GM12878 (cell line): ENCODE measurements around the gene SPIN1. TPM values are rescaled to one million over a fixed set of nuclear protein-coding genes. Genes with fewer than 3 reads are reported as not detected.

Source experiments
- ATAC-seq: fragments of 200-7000 bp; cut with Tn5 transposase; 3 replicates; pipeline ENCODE4 v1.9.1; 2020; ENCODE audit warnings: mild to moderate bottlenecking, moderate library complexity
- BruUV-seq: library from RNA; stranded (reverse); fragments of 400-500 nt; replicated peaks from 2 replicates; lab custom pipeline; 2021; lab: Mats Ljungman, UMichigan
- CTCF ChIA-PET: fragments of 300-600 bp; sonication (Branson Sonifier 250); formaldehyde crosslinking; extraction: SDS; loops from one replicate; lab custom pipeline; 2021; ENCODE audit warnings: inconsistent platforms; lab: Yijun Ruan, JAX
- POLR2A ChIA-PET: fragments of 350-600 bp; formaldehyde crosslinking; extraction: SDS; loops from one replicate; lab custom pipeline; 2021; ENCODE audit warnings: inconsistent platforms; lab: Charles Lee
- RAD21 ChIA-PET: fragments of 300-600 bp; sonication (Branson Sonifier 250); formaldehyde crosslinking; loops from one replicate; lab custom pipeline; 2023; ENCODE audit warnings: antibody characterized with exemption; ENCODE audit not compliant: unreplicated experiment; lab: Charles Lee
- SMC1A ChIA-PET: fragments of 300-600 bp; sonication (Branson Sonifier 250); formaldehyde crosslinking; loops from one replicate; lab custom pipeline; 2023; ENCODE audit not compliant: unreplicated experiment, uncharacterized antibody; lab: Charles Lee
- DNase-seq: peaks from one replicate; pipeline ENCODE4 v3.0.0-alpha.2; 2011; ENCODE audit warnings: low read depth, low spot score
- FAIRE-seq: peaks from 3 replicates; lab custom pipeline; 2011; peaks lifted over from hg19 to GRCh38; lab: Jason Lieb, UNC
- H2AFZ ChIP-seq: 2 replicates; pipeline ENCODE4 v1.6.0; 2011; ENCODE audit warnings: low read depth, low read length, control low read depth; ENCODE audit not compliant: control insufficient read depth
- H3K27ac ChIP-seq: 2 replicates; pipeline ENCODE4 v1.5.1; 2011; ENCODE audit warnings: control low read depth; ENCODE audit not compliant: control insufficient read depth, insufficient read depth
- H3K27me3 ChIP-seq, 2 experiments: replicated peaks in 1 of 2; 2 replicates each; pipeline versions ENCODE4 v1.6.0 to v1.6.1; 2011; ENCODE audit warnings: low read length in 1 of 2; ENCODE audit not compliant: control insufficient read depth in 2 of 2, insufficient read depth in 2 of 2
- H3K36me3 ChIP-seq, 2 experiments: 2 replicates each; pipeline ENCODE4 v1.5.1; 2011; ENCODE audit warnings: low read length in 1 of 2; ENCODE audit not compliant: control insufficient read depth in 2 of 2, insufficient read depth in 2 of 2
- H3K4me1 ChIP-seq: 2 replicates; pipeline ENCODE4 v1.6.1; 2011; ENCODE audit warnings: mild to moderate bottlenecking, low read length, moderate library complexity, mixed read lengths; ENCODE audit not compliant: control insufficient read depth, insufficient read depth
- H3K4me2 ChIP-seq: 2 replicates; pipeline ENCODE4 v1.6.0; 2011; ENCODE audit warnings: control low read depth; ENCODE audit not compliant: control insufficient read depth, insufficient read depth
- H3K4me3 ChIP-seq: fragments of 200-600 bp; sonication (generic); 2 replicates; pipeline ENCODE4 v1.5.1; 2016
- H3K79me2 ChIP-seq: 2 replicates; pipeline ENCODE4 v1.6.0; 2011; ENCODE audit warnings: low read length; ENCODE audit not compliant: control insufficient read depth, insufficient read depth
- H3K9ac ChIP-seq: 2 replicates; pipeline ENCODE4 v1.8.0; 2011; ENCODE audit warnings: low read length, control low read depth, mixed read lengths; ENCODE audit not compliant: control insufficient read depth, insufficient read depth
- H3K9me3 ChIP-seq: replicated peaks from 3 replicates; pipeline ENCODE4 v1.5.1; 2011; ENCODE audit warnings: mild to moderate bottlenecking, low read length; ENCODE audit not compliant: control insufficient read depth, insufficient read depth
- H4K20me1 ChIP-seq: 2 replicates; pipeline ENCODE4 v1.6.0; 2011; ENCODE audit not compliant: control insufficient read depth, insufficient read depth
- BHLHE40 ChIP-seq, 2 experiments: fragments of 450-650 bp in 1 of 2; IDR thresholded peaks; 2 replicates each; pipeline ENCODE4 v1.6.1; 2011 to 2017; ENCODE audit warnings: low read depth in 2 of 2, borderline replicate concordance in 1 of 2, improper control_type of control experiment in 1 of 2, low read length in 1 of 2, mild to moderate bottlenecking in 1 of 2
- BRCA1 ChIP-seq: IDR thresholded peaks from 2 replicates; pipeline ENCODE4 v1.6.1; 2011; ENCODE audit warnings: low read depth, low read length, improper control_type of control experiment
- DPF2 ChIP-seq: fragments of 450-650 bp; IDR thresholded peaks from 2 replicates; pipeline ENCODE4 v1.6.1; 2017; ENCODE audit warnings: mild to moderate bottlenecking
- GABPA ChIP-seq: IDR thresholded peaks from 2 replicates; pipeline ENCODE4 v1.6.1; 2014; ENCODE audit warnings: antibody characterized with exemption, low read depth, mild to moderate bottlenecking, inconsistent platforms
- IKZF1 ChIP-seq: fragments of 450-650 bp; conservative IDR thresholded peaks from 2 replicates; pipeline ENCODE4 v1.6.1; 2017; ENCODE audit warnings: antibody characterized with exemption, mild to moderate bottlenecking
- KLF5 ChIP-seq: fragments of 450-650 bp; IDR thresholded peaks from 2 replicates; pipeline ENCODE4 v1.6.1; 2014; ENCODE audit warnings: mild to moderate bottlenecking; ENCODE audit not compliant: partially characterized antibody
- PRDM15 ChIP-seq: fragments of 450-650 bp; formaldehyde crosslinking; IDR thresholded peaks from 2 replicates; pipeline ENCODE4 v1.4.0; 2020; ENCODE audit warnings: mild to moderate bottlenecking, moderate library complexity
- RCOR1 ChIP-seq: conservative IDR thresholded peaks from 2 replicates; pipeline ENCODE4 v1.6.1; 2012; ENCODE audit warnings: low read depth, low read length, improper control_type of control experiment
- RFX5 ChIP-seq: IDR thresholded peaks from 2 replicates; pipeline ENCODE4 v1.6.1; 2011; ENCODE audit warnings: low read depth, low read length, improper control_type of control experiment
- SIX5 ChIP-seq: IDR thresholded peaks from 2 replicates; pipeline ENCODE4 v1.6.1; 2011; ENCODE audit warnings: mild to moderate bottlenecking, low read depth, low read length, moderate library complexity; ENCODE audit not compliant: severe bottlenecking
- SMAD1 ChIP-seq: fragments of 450-650 bp; IDR thresholded peaks from 2 replicates; pipeline ENCODE4 v1.6.1; 2018; ENCODE audit warnings: mild to moderate bottlenecking, low read depth; ENCODE audit not compliant: partially characterized antibody
- STAT3 ChIP-seq: IDR thresholded peaks from 2 replicates; pipeline ENCODE4 v1.6.1; 2011; ENCODE audit warnings: low read depth, low read length, improper control_type of control experiment
- TBL1XR1 ChIP-seq: IDR thresholded peaks from 2 replicates; pipeline ENCODE4 v1.6.1; 2012; ENCODE audit warnings: low read depth, low read length, improper control_type of control experiment
- WGBS: methylation state at CpG from one replicate; pipeline ENCODE4 v1.1.6; 2016; ENCODE audit warnings: low lambda C conversion rate; ENCODE audit not compliant: insufficient replicate concordance, insufficient coverage; ENCODE audit errors: missing lambda C conversion rate; 5-methylcytosine and 5-hydroxymethylcytosine counted together
- in situ Hi-C: fragments of 300-500 bp; cut with MboI; formaldehyde crosslinking; loops from 9 replicates; pipeline ENCODE4 v1.14.3; 2018; ENCODE audit warnings: mixed read lengths
- intact Hi-C: fragments of 100-400 bp; cut with micrococcal nuclease; formaldehyde crosslinking; loops from one replicate; pipeline ENCODE4 v1.14.2; 2022; ENCODE audit not compliant: unreplicated experiment
- polyA plus RNA-seq, 11 experiments: library from polyadenylated mRNA; depleted of rRNA in 4 of 11; unstranded in 6 of 11; stranded (reverse) in 5 of 11; fragments of >200 nt; fragmentation: Nextera tagmentation in 4 of 11; fragmentation: Illumina TruSeq in 1 of 11; extraction: Ambion mirVana in 4 of 11; extraction: Trizol in 1 of 11; gene quantifications; 1 replicate in 1 of 11; 2 replicates in 10 of 11; pipeline versions ENCODE4 v1.2.1 to v1.2.3, GENCODE V29; 2011 to 2016; ENCODE audit warnings: inconsistent platforms in 2 of 11, missing spikeins in 2 of 11, low read depth in 1 of 11
- total RNA-seq, 4 experiments: library from RNA; depleted of rRNA in 3 of 4; stranded (reverse); fragments of >200 nt in 3 of 4; fragmentation: Illumina TruSeq in 1 of 4; extraction: Trizol in 1 of 4; gene quantifications; 2 replicates each; pipeline versions ENCODE4 v1.2.1 to v1.2.3, GENCODE V29; 2013 to 2021
- TF ChIP-seq, protein P1 (sequence below): fragments of 450-650 bp; IDR thresholded peaks from 2 replicates; pipeline ENCODE4 v1.6.1; 2014; ENCODE audit warnings: mild to moderate bottlenecking
- TF ChIP-seq, protein P2 (sequence below): fragments of 150-350 bp; IDR thresholded peaks from 2 replicates; pipeline ENCODE4 v1.6.1; 2014; ENCODE audit warnings: mild to moderate bottlenecking, low read depth, low read length
- TF ChIP-seq, protein P3 (sequence below): fragments of 450-650 bp; IDR thresholded peaks from 2 replicates; pipeline ENCODE4 v1.6.1; 2017; ENCODE audit warnings: antibody characterized with exemption, mild to moderate bottlenecking, moderate library complexity

Gene SPIN1
- total and polyA plus RNA-seq, 10 of the 15 experiments (the other 5 are each of a cell fraction or from before 2014, with no cell fraction given): 6.6 to 30.3 (median 17.1) TPM

DNA sequence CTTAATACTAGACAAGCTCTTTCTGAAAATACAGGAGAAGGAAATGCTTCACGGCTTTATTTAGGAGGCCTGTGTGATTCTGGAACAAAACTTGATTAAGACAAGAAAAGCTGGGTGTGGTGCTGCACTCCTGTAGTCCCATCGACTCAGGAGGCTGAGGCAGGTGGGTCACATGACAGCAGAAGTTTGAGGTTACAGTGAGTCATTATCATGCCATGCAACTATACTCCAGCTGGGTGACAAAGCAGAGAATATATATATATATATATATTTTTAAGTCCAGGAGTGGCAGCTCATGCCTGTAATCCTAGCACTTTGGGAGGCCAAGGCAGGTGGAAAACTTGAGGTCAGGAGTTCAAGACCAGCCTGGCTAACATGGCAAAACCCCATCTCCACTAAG, 33.1 kb upstream of the SPIN1 start:
- ChIA-PET POLR2A (no interaction called here), RAD21 (interaction anchor here (0.6 kb wide), 1 partner anchor 640 kb away, joined by 3 read pairs; no protein-coding TSS in a partner anchor), SMC1A (interaction anchor here (0.7 kb wide), 1 partner anchor 173 kb away, joined by 3 read pairs; no protein-coding TSS in a partner anchor), CTCF (interaction anchor here (1.4 kb wide), 1 partner anchor 224 kb away, joined by 3 read pairs; no protein-coding TSS in a partner anchor)
- no peak overlapping the region for H2AFZ ChIP-seq
- no peaks in the 10 kb centered on the region; the same call in 2 of the 3 replicates for H3K9me3 ChIP-seq
- intact Hi-C loops (no loop called here), in situ Hi-C loops (no loop called here)
- H3K36me3 ChIP-seq: no peaks in the 10 kb centered on the region
- no peak for DNase-seq
- TF ChIP-seq SIX5 (no peak), PRDM15 (CRISPR knock-in tag) (no peak), RFX5 (no peak), DPF2 (no peak), KLF5 (no peak), TBL1XR1 (no peak), BHLHE40 (IDR thresholded peaks at IDR 0.05; ENCODE audit: borderline replicate concordance in 1 of 2, low read depth in 2 of 2, low read length in 1 of 2) (no peak), BRCA1 (no peak), STAT3 (no peak), GABPA (no peak), SMAD1 (no peak), RCOR1 (no peak), IKZF1 (no peak)
- TF ChIP-seq, protein P1, sequence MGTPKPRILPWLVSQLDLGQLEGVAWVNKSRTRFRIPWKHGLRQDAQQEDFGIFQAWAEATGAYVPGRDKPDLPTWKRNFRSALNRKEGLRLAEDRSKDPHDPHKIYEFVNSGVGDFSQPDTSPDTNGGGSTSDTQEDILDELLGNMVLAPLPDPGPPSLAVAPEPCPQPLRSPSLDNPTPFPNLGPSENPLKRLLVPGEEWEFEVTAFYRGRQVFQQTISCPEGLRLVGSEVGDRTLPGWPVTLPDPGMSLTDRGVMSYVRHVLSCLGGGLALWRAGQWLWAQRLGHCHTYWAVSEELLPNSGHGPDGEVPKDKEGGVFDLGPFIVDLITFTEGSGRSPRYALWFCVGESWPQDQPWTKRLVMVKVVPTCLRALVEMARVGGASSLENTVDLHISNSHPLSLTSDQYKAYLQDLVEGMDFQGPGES: no peak
- TF ChIP-seq, protein P2, sequence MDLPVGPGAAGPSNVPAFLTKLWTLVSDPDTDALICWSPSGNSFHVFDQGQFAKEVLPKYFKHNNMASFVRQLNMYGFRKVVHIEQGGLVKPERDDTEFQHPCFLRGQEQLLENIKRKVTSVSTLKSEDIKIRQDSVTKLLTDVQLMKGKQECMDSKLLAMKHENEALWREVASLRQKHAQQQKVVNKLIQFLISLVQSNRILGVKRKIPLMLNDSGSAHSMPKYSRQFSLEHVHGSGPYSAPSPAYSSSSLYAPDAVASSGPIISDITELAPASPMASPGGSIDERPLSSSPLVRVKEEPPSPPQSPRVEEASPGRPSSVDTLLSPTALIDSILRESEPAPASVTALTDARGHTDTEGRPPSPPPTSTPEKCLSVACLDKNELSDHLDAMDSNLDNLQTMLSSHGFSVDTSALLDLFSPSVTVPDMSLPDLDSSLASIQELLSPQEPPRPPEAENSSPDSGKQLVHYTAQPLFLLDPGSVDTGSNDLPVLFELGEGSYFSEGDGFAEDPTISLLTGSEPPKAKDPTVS: no peak
- TF ChIP-seq, protein P3, sequence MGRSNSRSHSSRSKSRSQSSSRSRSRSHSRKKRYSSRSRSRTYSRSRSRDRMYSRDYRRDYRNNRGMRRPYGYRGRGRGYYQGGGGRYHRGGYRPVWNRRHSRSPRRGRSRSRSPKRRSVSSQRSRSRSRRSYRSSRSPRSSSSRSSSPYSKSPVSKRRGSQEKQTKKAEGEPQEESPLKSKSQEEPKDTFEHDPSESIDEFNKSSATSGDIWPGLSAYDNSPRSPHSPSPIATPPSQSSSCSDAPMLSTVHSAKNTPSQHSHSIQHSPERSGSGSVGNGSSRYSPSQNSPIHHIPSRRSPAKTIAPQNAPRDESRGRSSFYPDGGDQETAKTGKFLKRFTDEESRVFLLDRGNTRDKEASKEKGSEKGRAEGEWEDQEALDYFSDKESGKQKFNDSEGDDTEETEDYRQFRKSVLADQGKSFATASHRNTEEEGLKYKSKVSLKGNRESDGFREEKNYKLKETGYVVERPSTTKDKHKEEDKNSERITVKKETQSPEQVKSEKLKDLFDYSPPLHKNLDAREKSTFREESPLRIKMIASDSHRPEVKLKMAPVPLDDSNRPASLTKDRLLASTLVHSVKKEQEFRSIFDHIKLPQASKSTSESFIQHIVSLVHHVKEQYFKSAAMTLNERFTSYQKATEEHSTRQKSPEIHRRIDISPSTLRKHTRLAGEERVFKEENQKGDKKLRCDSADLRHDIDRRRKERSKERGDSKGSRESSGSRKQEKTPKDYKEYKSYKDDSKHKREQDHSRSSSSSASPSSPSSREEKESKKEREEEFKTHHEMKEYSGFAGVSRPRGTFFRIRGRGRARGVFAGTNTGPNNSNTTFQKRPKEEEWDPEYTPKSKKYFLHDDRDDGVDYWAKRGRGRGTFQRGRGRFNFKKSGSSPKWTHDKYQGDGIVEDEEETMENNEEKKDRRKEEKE: no peak
- no peak for FAIRE-seq
- 3% methylated on average over 2 of the region's 2 CpGs for WGBS
- no peak overlapping the region for H3K9ac ChIP-seq
- H4K20me1 ChIP-seq: no peaks in the 10 kb centered on the region
- H3K27ac ChIP-seq: no peak overlapping the region
- ATAC-seq: no peak
- no TSS peak for BruUV-seq
- no peaks in the 10 kb centered on the region for H3K4me1 ChIP-seq
- H3K79me2 ChIP-seq: no peaks in the 10 kb centered on the region
- no peak overlapping the region for H3K4me3 ChIP-seq
- no peaks in the 10 kb centered on the region for H3K27me3 ChIP-seq
- H3K4me2 ChIP-seq: no peak overlapping the region
